ENCODE results near the gene PAX4.
"Not testable (repeated sequence)": the region's sequence is repeated elsewhere in the genome, so short reads cannot be mapped to it uniquely, and the experiment has no call there.

PAX4 gene

DNA sequence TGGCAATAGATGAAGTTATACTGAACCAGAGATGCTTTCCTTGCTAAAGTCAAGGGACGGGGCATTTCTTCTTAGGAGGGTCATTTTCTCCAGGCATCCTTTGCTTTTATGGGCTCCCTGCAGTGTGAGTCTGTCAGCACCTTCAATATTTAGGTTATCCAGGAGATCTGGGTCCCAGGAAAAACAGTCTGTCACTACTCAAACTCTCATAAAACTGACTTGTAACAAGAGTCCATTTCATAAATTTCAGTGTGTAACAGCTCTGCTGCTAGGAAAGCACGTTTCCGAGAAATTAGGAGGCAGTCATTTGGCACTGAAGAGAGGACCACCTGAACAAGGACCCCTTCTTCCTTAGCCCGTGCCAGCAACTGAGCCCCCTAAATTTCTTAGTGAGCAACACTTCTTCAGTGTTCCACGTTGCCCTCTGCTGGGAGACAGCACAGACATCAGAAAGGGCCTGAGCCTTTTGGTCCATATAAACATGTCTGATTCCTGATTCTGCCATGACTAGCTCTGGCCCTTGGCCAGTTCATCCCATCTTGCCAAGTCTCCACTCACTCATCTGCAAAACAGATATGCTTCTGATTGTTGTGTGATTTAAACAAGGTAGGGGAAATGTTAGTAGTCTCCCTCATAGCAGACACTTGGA is 39.8 kb downstream of the PAX4 start:
- no peak overlapping the region for H3K27ac ChIP-seq
- TF ChIP-seq, protein P1, sequence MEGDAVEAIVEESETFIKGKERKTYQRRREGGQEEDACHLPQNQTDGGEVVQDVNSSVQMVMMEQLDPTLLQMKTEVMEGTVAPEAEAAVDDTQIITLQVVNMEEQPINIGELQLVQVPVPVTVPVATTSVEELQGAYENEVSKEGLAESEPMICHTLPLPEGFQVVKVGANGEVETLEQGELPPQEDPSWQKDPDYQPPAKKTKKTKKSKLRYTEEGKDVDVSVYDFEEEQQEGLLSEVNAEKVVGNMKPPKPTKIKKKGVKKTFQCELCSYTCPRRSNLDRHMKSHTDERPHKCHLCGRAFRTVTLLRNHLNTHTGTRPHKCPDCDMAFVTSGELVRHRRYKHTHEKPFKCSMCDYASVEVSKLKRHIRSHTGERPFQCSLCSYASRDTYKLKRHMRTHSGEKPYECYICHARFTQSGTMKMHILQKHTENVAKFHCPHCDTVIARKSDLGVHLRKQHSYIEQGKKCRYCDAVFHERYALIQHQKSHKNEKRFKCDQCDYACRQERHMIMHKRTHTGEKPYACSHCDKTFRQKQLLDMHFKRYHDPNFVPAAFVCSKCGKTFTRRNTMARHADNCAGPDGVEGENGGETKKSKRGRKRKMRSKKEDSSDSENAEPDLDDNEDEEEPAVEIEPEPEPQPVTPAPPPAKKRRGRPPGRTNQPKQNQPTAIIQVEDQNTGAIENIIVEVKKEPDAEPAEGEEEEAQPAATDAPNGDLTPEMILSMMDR (IDR thresholded peaks at IDR 0.05) = no peak
- H3K36me3 ChIP-seq = peaks cover 47% of the 10 kb centered on the region
- H3K4me1 ChIP-seq (ENCODE audit: control insufficient read depth in 1 of 2, insufficient read depth in 1 of 2, low read depth in 1 of 2, low read length in 1 of 2) = peaks cover under 1 to 3% of the 10 kb centered on the region in 2 experiments
- H3K4me3 ChIP-seq (ENCODE audit: low read depth in 1 of 2, low read length in 1 of 2) = no peak overlapping the region
- H3K9me3 ChIP-seq = no peaks in the 10 kb centered on the region
- no peaks in the 10 kb centered on the region for H3K27me3 ChIP-seq

DNA sequence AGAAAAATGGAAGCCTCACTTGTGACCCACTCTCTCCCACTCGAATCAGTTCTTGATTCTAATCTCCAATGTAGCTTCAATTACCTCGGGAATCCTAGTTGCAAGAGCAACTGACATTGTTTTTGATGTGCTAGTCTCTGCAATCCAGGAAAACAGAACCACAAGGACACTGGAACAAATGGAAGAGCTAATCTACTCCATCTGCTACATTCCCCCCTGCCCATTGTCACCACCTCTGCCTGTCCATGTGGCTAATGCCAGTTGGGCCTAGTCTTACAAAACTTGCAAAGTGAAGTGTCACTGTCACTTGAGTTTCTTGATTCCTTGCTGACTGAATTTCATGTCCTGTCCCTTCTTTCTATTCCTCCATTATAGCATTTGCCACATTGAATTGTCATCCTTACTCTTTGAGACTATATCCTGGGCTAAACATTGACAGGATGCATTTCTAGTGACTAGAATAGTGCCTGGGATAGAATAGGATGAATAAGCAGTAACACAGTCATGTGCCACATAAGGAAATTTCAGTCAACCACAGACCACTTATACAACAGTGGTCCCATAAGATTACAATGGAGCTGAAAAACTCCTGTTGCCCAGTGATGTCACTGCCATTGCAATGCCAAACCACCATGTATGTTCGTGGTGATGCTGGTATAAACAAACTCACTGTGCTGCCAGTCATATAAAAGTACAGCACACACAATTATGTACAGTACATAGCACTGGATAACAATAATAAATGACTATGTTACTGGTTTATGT is 46.0 kb downstream of the PAX4 start:
- Histone ChIP-seq H3K27me3 (no peaks in the 10 kb centered on the region), H3K4me1 (ENCODE audit: control insufficient read depth in 1 of 2, insufficient read depth in 1 of 2, low read depth in 1 of 2, low read length in 1 of 2) (no peaks in the 10 kb centered on the region), H3K9me3 (no peaks in the 10 kb centered on the region), H3K4me3 (ENCODE audit: low read depth in 1 of 2, low read length in 1 of 2) (no peak overlapping the region), H3K36me3 (no peaks in the 10 kb centered on the region), H3K27ac (no peak overlapping the region)
- TF ChIP-seq, protein P1 (IDR thresholded peaks at IDR 0.05) = no peak

GRCh38 chr7:127568034-127568433 is 49.9 kb downstream of the PAX4 start:
- not testable (repeated sequence) for H3K36me3 ChIP-seq; H3K27me3 ChIP-seq; H3K27ac ChIP-seq; H3K9me3 ChIP-seq; H3K4me3 ChIP-seq (ENCODE audit: low read depth in 1 of 2, low read length in 1 of 2); H3K4me1 ChIP-seq (ENCODE audit: control insufficient read depth in 1 of 2, insufficient read depth in 1 of 2, low read depth in 1 of 2, low read length in 1 of 2)

DNA sequence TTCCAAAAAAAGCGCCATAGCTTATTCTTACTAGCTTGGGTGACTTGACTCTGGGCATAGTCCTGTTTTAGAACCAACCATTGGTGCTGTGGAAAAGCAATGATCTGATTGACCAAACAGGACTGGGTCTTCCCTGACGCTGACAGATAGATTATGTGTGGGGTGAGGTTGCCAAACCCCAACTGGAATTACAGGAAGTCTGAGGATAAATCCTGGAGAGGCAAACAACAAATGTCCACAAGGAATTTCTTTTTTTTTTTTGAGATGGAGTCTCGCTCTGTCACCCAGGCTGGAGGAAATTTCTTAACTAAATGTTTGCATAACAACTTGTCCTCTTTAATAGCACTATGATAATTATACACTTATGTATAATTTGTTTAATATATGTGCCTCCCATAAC is 51.7 kb downstream of the PAX4 start:
- H3K4me3 ChIP-seq (ENCODE audit: low read depth in 1 of 2, low read length in 1 of 2) = no peak overlapping the region
- H3K9me3 ChIP-seq = no peaks in the 10 kb centered on the region
- no peaks in the 10 kb centered on the region for H3K4me1 ChIP-seq (ENCODE audit: control insufficient read depth in 1 of 2, insufficient read depth in 1 of 2, low read depth in 1 of 2, low read length in 1 of 2)
- no peak overlapping the region for H3K27ac ChIP-seq
- TF ChIP-seq, protein P1 (IDR thresholded peaks at IDR 0.05) = no peak
- H3K36me3 ChIP-seq = no peaks in the 10 kb centered on the region
- H3K27me3 ChIP-seq = no peaks in the 10 kb centered on the region
